Dedifferentiated amniotic fluid mesenchymal stem cell (primary cell): ENCODE data around the gene DSG2.

Experiments
- DNase-seq: peaks from one replicate; pipeline ENCODE4 v3.0.0-alpha.2; 2016; ENCODE audit errors: extremely low spot score

The DSG2 gene

GRCh38 chr18:31590570-31590969 is 92.6 kb downstream of the DSG2 start:
- DNase-seq, result no peak

- no peak for DNase-seq
Observed at GRCh38 chr18:31591113-31591512, 93.1 kb downstream of the DSG2 start.

GRCh38 chr18:31591628-31592027 is 93.7 kb downstream of the DSG2 start, which contains the start of gene TTR:
Gene TTR (plus strand): TSS chr18:31591877. CDS start chr18:31591903, 26 bp downstream.
- DNase-seq, result no peak

- no peak for DNase-seq
Observed at GRCh38 chr18:31592506-31593157, 94.7 kb downstream of the DSG2 start.

- DNase-seq, result no peak
Observed at GRCh38 chr18:31595121-31595771, 97.3 kb downstream of the DSG2 start.

- no peak for DNase-seq
Observed at GRCh38 chr18:31596081-31596872, 98.3 kb downstream of the DSG2 start.

GRCh38 chr18:31598021-31598805 is 100.2 kb downstream of the DSG2 start:
- DNase-seq, result no peak
